Neural crest cell (in vitro differentiated cells): ENCODE measurements around the gene RASGEF1C. TPM values are rescaled to one million over a fixed set of nuclear protein-coding genes. Genes with fewer than 3 reads are reported as not detected.

Experiments
- DNase-seq: peaks from one replicate; pipeline ENCODE4 v3.0.0; 2021; ENCODE audit warnings: low read depth, mixed read lengths, low spot score
- H3K27ac Mint-ChIP-seq: one replicate; pipeline ENCODE4 v1.8.0; 2021; ENCODE audit warnings: mild to moderate bottlenecking, mixed read lengths; ENCODE audit not compliant: unreplicated experiment
- H3K27me3 Mint-ChIP-seq: 2 replicates; pipeline ENCODE4 v1.8.0; 2021; ENCODE audit warnings: low read depth, mild to moderate bottlenecking, mixed read lengths
- H3K36me3 Mint-ChIP-seq: 2 replicates; pipeline ENCODE4 v1.8.0; 2021; ENCODE audit warnings: low read depth, mild to moderate bottlenecking, mixed read lengths
- H3K4me1 Mint-ChIP-seq: 2 replicates; pipeline ENCODE4 v1.8.0; 2021; ENCODE audit warnings: mixed read lengths
- H3K4me3 Mint-ChIP-seq: one replicate; pipeline ENCODE4 v1.8.0; 2021; ENCODE audit warnings: mild to moderate bottlenecking, mixed read lengths
- H3K9me3 Mint-ChIP-seq: 2 replicates; pipeline ENCODE4 v1.8.0; 2021; ENCODE audit warnings: mixed read lengths
- CTCF ChIP-seq: fragments of 200-600 bp; sonication (generic); conservative IDR thresholded peaks from 2 replicates; pipeline ENCODE4 v1.5.0; 2021; ENCODE audit warnings: antibody characterized with exemption, mild to moderate bottlenecking
- total RNA-seq: library from RNA; stranded (reverse); gene quantifications from 2 replicates; pipeline ENCODE4 v1.2.1, GENCODE V29; 2021

The RASGEF1C gene
- total RNA-seq, 1 donor from 2014 or later, result 1.7 TPM

DNA sequence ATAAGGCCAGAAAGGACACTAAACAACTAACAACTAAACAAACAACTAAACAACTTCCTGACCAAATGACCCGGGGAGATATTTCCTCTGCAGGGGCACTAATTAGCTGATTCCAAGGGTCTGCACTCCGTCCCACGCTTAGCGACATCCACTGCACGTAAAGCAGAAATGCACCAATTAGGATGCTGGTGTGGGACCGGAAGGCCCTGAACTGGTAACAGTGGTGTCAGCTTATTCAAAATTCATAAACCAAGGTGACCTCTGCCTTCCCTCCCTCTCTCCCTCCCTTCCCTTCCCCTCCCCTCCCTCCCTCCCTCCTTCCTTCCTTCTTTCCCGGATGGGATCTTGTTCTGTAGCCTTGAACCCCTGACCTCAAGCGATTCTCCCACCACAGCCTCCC is 9.6 kb downstream of the RASGEF1C start:
- H3K27me3 Mint-ChIP-seq, result no peaks in the 10 kb centered on the region
- DNase-seq, result no peak
- peak overlapping the region; percentile 19 for H3K27ac Mint-ChIP-seq

GRCh38 chr5:180198208-180198607 is 10.8 kb downstream of the RASGEF1C start:
- no peaks in the 10 kb centered on the region for H3K27me3 Mint-ChIP-seq
- H3K4me3 Mint-ChIP-seq, result no peak overlapping the region
- TF ChIP-seq CTCF, result no peak
- H3K4me1 Mint-ChIP-seq, result no peaks in the 10 kb centered on the region
- H3K9me3 Mint-ChIP-seq, result no peaks in the 10 kb centered on the region
- no peaks in the 10 kb centered on the region for H3K36me3 Mint-ChIP-seq
- H3K27ac Mint-ChIP-seq, result no peak overlapping the region
- DNase-seq, result no peak

More for the DNA sequence above, 9.6 kb downstream of the RASGEF1C start:
- H3K4me1 Mint-ChIP-seq, result no peaks in the 10 kb centered on the region
- H3K9me3 Mint-ChIP-seq, result no peaks in the 10 kb centered on the region
- TF ChIP-seq CTCF, result no peak
- H3K36me3 Mint-ChIP-seq, result no peaks in the 10 kb centered on the region
- H3K4me3 Mint-ChIP-seq, result no peak overlapping the region

DNA sequence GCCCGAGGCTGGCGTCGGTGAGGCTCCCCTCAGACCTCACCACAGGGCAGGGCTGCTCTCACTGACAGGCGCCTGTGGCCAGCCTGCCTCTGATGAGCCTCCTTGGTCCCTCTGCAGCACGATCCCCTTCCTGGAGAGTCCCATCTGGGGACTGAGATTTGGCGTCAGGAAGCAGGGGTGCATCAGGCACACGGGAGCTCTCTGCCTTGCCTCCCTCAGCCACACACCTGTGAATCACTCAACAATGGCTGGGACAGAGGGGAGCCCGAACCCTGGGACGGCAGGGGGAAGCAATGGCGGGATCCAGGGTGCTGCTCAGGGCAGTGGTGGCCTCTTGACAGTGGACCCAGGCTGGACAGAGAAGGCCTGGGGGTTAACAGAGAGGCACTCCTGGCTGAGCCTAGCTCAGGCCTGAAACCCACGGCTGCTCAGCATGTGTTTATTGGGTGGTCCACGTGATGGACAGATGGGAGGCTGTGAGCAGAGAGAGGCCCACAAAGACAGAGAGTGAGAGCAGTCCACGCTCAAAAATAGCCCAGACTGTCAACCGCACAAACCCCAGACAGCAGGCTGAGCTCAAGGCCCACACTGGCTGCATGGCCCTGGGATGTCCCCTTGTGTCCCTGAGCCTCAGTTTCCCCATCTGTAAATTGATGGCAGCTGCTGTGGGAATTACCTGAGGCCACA is 11.9 kb downstream of the RASGEF1C start:
- DNase-seq, result no peak
- H3K4me1 Mint-ChIP-seq, result no peaks in the 10 kb centered on the region
- no peaks in the 10 kb centered on the region for H3K9me3 Mint-ChIP-seq
- no peaks in the 10 kb centered on the region for H3K27me3 Mint-ChIP-seq
- H3K4me3 Mint-ChIP-seq, result no peak overlapping the region
- no peaks in the 10 kb centered on the region for H3K36me3 Mint-ChIP-seq
- no peak overlapping the region for H3K27ac Mint-ChIP-seq
- no peak for TF ChIP-seq CTCF

DNA sequence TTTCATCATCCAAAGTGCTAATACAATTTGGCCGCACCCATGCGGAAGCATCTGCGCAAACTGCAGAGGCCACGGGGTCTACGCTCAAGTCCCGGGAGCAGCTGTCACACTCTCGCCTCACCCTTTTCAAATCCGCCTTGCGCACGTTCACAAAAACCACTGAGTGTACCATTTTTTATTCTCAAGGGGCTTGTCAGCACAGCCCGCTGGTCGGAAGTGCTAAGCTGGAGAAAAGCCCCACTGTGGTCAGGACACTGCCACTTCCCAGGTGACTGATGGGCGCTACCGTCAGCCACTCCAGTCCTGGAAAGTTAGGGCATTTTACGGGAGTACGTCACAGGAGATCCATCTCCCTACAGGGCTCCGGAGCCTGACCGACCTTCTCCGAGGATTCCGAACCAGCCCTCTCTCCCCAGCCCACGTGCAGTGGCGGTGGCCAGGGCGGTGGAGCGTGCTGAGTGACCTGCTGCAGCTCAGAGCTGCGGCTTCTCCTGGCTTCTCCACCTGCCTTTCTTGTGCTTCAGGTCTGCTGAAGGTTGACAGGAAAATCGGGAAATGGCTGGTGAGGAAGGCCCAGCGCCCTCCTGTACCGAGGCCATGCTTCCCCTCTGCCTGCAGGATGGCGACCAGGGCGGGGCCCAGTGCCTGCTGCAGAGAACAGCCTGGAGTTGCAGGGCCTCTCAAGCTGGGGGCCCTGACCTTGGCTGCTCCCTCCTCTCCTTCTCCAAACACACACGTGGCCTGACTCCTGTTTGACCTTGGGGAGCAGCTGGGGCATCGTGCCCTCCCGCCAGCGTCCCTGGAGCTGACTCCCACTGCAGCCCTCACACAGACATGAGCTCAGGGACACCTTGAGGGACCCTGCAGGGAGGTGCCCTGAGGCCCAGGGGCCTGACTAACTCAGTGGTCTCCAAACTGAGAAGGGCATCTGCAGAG is 14.3 kb downstream of the RASGEF1C start:
- DNase-seq, result no peak
- Mint-ChIP-seq H3K9me3 (no peaks in the 10 kb centered on the region), H3K36me3 (no peaks in the 10 kb centered on the region), H3K27ac (no peak overlapping the region), H3K27me3 (no peaks in the 10 kb centered on the region), H3K4me1 (no peaks in the 10 kb centered on the region), H3K4me3 (no peak overlapping the region)
- TF ChIP-seq CTCF, result no peak

DNA sequence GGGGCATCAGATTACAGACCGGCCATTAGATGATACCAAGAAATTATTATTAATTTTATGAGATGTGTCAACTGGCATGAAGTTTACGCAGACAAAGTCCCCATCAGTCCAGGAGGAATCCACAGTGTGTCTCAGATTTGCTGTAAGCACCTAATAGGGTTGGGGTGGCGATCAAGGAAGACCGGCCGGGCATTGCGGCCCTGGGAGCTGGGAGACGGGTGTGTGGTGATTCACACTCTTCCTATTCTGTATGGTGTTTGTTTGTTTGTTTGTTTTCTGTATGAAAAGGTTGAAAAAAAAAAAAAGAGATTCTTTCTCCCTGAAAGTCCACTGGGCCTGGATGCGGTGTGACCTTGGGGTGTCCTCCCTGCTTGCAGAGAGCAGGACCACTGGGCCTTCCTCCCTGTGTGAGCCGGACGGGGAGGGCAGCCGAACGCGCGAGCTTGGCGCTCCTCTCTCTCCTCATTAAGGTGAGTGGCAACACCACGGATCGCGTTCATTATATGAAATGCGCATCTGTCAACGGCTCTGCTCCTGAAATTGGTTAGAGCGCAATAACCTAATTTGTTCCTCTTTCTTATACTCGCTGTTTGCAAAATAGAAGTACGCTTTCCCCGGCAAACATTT is 15.1 kb downstream of the RASGEF1C start:
- no peak for DNase-seq
- Mint-ChIP-seq H3K9me3 (no peaks in the 10 kb centered on the region), H3K4me1 (no peaks in the 10 kb centered on the region), H3K27me3 (no peaks in the 10 kb centered on the region), H3K4me3 (no peak overlapping the region), H3K27ac (peak overlapping the region; percentile 50), H3K36me3 (no peaks in the 10 kb centered on the region)
- TF ChIP-seq CTCF, result no peak
